Measurements from ENCODE around the gene RADX.

RADX gene, protein sequence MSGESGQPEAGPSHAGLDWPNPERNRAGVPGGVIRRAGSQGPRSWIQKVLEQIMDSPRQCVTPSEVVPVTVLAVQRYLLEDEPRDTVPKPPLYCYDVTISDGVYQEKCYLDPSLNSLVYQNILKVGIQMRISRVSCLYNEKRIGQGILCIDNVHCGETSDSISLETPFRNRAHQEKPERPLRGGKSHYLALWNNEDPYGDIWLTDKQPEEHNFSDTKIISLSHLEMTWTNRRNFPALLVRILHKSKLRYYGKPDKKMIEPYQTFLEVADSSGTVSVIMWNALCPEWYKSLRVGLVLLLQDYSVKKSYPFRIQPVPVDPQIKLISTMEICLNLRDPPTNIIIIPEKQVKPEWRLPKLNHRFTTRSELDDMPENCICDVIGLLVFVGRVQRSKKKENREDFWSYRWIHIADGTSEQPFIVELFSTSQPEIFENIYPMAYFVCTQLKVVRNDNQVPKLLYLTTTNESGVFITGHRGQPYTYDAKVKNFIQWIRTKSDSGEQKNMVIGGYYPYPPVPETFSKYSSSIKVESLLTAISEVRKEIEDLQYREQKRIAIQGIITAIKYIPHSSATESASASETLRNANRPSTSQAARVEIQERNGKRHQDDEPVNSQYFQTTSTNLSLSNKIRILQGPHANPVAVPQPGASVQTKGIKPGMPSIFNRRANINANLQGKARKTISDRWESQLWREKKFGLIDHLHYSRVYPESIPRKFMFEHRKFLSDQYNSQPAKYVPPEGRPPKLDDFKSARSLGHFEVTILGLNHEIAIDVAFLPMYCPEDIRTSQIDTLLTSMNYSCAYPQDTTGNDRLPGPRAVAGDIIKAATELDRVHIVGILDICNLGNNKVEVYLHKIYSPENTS

DNA sequence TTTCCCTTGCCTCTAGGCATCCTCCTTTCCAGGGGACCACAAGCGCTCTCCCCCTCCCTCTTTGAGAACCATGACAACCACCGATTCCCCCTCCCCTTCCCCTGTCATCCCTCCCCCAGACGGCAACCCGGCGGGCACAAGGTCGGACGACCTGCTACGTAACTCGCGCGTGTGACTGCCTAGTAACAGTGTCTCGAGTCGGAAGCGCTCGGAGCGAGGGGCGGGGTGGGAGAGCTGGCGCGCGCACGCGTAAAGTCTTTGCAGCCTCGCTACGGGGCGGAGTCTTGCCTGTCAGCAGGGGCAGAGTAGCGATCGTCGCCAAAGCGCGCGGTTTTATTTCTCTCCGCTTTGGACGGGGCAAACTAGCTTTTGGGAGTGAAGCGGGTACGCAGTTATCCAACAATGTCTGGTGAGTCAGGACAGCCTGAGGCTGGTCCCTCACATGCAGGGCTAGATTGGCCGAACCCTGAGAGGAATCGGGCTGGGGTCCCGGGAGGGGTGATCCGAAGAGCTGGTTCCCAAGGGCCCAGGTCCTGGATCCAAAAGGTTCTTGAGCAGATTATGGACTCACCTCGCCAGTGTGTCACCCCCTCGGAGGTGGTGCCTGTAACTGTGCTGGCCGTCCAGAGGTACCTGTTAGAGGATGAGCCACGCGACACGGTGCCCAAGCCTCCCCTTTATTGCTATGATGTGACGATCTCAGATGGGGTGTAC is at the start of gene RADX:
RADX (plus strand) TSS at position 300 of the 714 bp plus-strand sequence; CDS start at position 403, 103 bp downstream.
- DNase-seq = peak; percentile 91
- peaks cover 5% of the 10 kb centered on the region; the same call in 1 of the 2 replicates for H3F3A ChIP-seq (ENCODE audit: insufficient read depth, low read length)
- H2AFZ ChIP-seq (ENCODE audit: low read length) = peak within 1 kb of the TSS; percentile 90
- H3K9ac ChIP-seq (ENCODE audit: low read length) = peak within 1 kb of the TSS; percentile 73
- H3K27ac ChIP-seq (ENCODE audit: low read length) = peak within 1 kb of the TSS; percentile 68
- H3K79me2 ChIP-seq (ENCODE audit: low read length) = 0 out of 2 replicates have a peak, but pooled peaks cover 4% of the 10 kb centered on the region
- TF ChIP-seq, protein P1, sequence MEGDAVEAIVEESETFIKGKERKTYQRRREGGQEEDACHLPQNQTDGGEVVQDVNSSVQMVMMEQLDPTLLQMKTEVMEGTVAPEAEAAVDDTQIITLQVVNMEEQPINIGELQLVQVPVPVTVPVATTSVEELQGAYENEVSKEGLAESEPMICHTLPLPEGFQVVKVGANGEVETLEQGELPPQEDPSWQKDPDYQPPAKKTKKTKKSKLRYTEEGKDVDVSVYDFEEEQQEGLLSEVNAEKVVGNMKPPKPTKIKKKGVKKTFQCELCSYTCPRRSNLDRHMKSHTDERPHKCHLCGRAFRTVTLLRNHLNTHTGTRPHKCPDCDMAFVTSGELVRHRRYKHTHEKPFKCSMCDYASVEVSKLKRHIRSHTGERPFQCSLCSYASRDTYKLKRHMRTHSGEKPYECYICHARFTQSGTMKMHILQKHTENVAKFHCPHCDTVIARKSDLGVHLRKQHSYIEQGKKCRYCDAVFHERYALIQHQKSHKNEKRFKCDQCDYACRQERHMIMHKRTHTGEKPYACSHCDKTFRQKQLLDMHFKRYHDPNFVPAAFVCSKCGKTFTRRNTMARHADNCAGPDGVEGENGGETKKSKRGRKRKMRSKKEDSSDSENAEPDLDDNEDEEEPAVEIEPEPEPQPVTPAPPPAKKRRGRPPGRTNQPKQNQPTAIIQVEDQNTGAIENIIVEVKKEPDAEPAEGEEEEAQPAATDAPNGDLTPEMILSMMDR (IDR thresholded peaks at IDR 0.05; ENCODE audit: low read length) = no peak
- TF ChIP-seq EZH2phosphoT487 (IDR thresholded peaks at IDR 0.05; ENCODE audit: low read length) (no peak), EZH2 (optimal IDR thresholded peaks at IDR 0.05; ENCODE audit: low read depth, low read length) (no peak)
- H3K9me2 ChIP-seq (replicated peaks; ENCODE audit: insufficient read depth, low read length) = no peaks in the 10 kb centered on the region
- no peaks in the 10 kb centered on the region for H3K9me3 ChIP-seq (replicated peaks; ENCODE audit: insufficient read depth, low read length)
- H3K4me2 ChIP-seq (ENCODE audit: low read depth, low read length) = peak within 1 kb of the TSS; percentile 58
- no peaks in the 10 kb centered on the region for H4K20me1 ChIP-seq (ENCODE audit: insufficient read depth, low read length)
- peak within 1 kb of the TSS; percentile 76 for H3K4me3 ChIP-seq (ENCODE audit: low read length)
- H3K4me1 ChIP-seq (ENCODE audit: low read length) = no peaks in the 10 kb centered on the region
- H3K36me3 ChIP-seq (replicated peaks; ENCODE audit: insufficient read depth, low read length) = no peaks in the 10 kb centered on the region
- no peaks in the 10 kb centered on the region for H3K27me3 ChIP-seq (replicated peaks; ENCODE audit: insufficient read depth, low read length)

DNA sequence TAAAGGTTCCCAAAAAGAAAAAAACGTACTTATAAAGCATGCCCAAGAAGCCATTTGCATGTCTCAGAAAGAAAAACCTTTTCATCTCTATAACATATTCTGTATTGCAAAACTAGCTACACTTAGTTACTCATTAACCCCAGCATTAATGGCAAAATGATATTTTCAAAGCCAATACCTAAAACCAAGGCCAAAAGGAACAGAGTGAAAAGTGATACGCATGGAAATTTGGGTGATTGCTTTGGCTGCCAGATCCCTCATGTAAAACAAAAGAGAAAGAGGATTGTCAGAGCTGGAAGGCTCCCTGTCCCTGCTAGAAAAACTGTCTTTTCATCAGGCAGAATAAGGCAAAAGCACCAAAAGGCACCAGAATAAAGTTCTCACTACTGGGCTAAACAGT is 46.8 kb upstream of the RADX start:
- Histone ChIP-seq H3K4me3 (ENCODE audit: low read length) (no peak overlapping the region), H3F3A (ENCODE audit: insufficient read depth, low read length) (no peaks in the 10 kb centered on the region), H3K27me3 (replicated peaks; ENCODE audit: insufficient read depth, low read length) (no peaks in the 10 kb centered on the region), H3K4me1 (ENCODE audit: low read length) (no peaks in the 10 kb centered on the region), H3K79me2 (ENCODE audit: low read length) (no peaks in the 10 kb centered on the region), H3K9me3 (replicated peaks; ENCODE audit: insufficient read depth, low read length) (no peaks in the 10 kb centered on the region), H2AFZ (ENCODE audit: low read length) (no peak overlapping the region), H3K4me2 (ENCODE audit: low read depth, low read length) (no peak overlapping the region), H4K20me1 (ENCODE audit: insufficient read depth, low read length) (no peaks in the 10 kb centered on the region), H3K9me2 (replicated peaks; ENCODE audit: insufficient read depth, low read length) (no peaks in the 10 kb centered on the region), H3K27ac (ENCODE audit: low read length) (no peak overlapping the region), H3K9ac (ENCODE audit: low read length) (no peak overlapping the region), H3K36me3 (replicated peaks; ENCODE audit: insufficient read depth, low read length) (no peaks in the 10 kb centered on the region)
- DNase-seq = no peak
- TF ChIP-seq EZH2phosphoT487 (IDR thresholded peaks at IDR 0.05; ENCODE audit: low read length) (no peak), EZH2 (optimal IDR thresholded peaks at IDR 0.05; ENCODE audit: low read depth, low read length) (no peak)
- TF ChIP-seq, protein P1 (IDR thresholded peaks at IDR 0.05; ENCODE audit: low read length) = no peak

DNA sequence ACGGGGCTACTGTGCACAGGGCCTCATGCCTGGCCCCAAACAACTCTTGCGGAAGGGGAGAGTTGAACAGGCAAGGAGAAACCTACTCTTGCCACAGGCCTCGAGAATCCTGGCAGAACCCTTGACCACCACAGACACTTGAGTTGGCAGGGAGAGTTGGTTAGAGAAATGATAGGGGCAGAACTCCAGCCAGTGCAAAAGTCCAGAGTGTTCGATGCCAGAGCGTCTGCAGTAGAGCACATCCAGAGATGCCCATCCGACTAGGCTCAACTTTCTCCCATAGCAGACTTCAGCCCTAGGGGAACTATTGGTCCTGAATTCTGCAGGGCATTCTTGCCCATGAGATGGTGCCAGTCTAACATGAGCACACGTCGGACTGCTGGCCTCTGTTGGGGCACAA is 45.4 kb upstream of the RADX start:
- H3K9ac ChIP-seq (ENCODE audit: low read length) = no peak overlapping the region
- no peaks in the 10 kb centered on the region for H4K20me1 ChIP-seq (ENCODE audit: insufficient read depth, low read length)
- no peaks in the 10 kb centered on the region for H3K36me3 ChIP-seq (replicated peaks; ENCODE audit: insufficient read depth, low read length)
- H3F3A ChIP-seq (ENCODE audit: insufficient read depth, low read length) = no peaks in the 10 kb centered on the region
- no peaks in the 10 kb centered on the region for H3K4me1 ChIP-seq (ENCODE audit: low read length)
- TF ChIP-seq, protein P1 (IDR thresholded peaks at IDR 0.05; ENCODE audit: low read length) = no peak
- TF ChIP-seq EZH2 (optimal IDR thresholded peaks at IDR 0.05; ENCODE audit: low read depth, low read length) = no peak
- no peak for TF ChIP-seq EZH2phosphoT487 (IDR thresholded peaks at IDR 0.05; ENCODE audit: low read length)
- H3K27ac ChIP-seq (ENCODE audit: low read length) = no peak overlapping the region
- H3K9me2 ChIP-seq (replicated peaks; ENCODE audit: insufficient read depth, low read length) = no peaks in the 10 kb centered on the region
- no peak for DNase-seq
- no peak overlapping the region for H2AFZ ChIP-seq (ENCODE audit: low read length)
- H3K79me2 ChIP-seq (ENCODE audit: low read length) = no peaks in the 10 kb centered on the region
- no peaks in the 10 kb centered on the region for H3K9me3 ChIP-seq (replicated peaks; ENCODE audit: insufficient read depth, low read length)
- H3K4me3 ChIP-seq (ENCODE audit: low read length) = no peak overlapping the region
- no peak overlapping the region for H3K4me2 ChIP-seq (ENCODE audit: low read depth, low read length)
- H3K27me3 ChIP-seq (replicated peaks; ENCODE audit: insufficient read depth, low read length) = no peaks in the 10 kb centered on the region
